Measurements from ENCODE around the gene CHPF.
A peak's percentile ranks its signal among the peaks of the same experiment; 100 is the strongest.

CHPF gene

GRCh38 chr2:219497495-219498279 lies 45.9 kb downstream of the CHPF start:
- Histone ChIP-seq H3K23ac (ENCODE audit: low read length) (peak overlapping the region; percentile 25), H3K27me3 (ENCODE audit: insufficient read depth, low read length, poor library complexity) (peaks cover 20% of the 10 kb centered on the region), H3K56ac (ENCODE audit: low read length) (peak overlapping the region; percentile 85), H2AK5ac (ENCODE audit: low read length) (no peak overlapping the region), H4K5ac (ENCODE audit: low read length) (no peak overlapping the region), H3K4me1 (ENCODE audit: control insufficient read depth, low read depth, low read length) (peaks cover 17% of the 10 kb centered on the region), H3K36me3 (ENCODE audit: control insufficient read depth, insufficient read depth, low read length) (no peaks in the 10 kb centered on the region), H3K79me2 (ENCODE audit: control insufficient read depth, insufficient read depth, low read length) (no peaks in the 10 kb centered on the region), H3K79me1 (ENCODE audit: low read length) (peaks cover 2% of the 10 kb centered on the region), H3K4ac (ENCODE audit: low read depth, low read length) (no peak overlapping the region), H2BK15ac (replicated peaks; ENCODE audit: low read depth) (no peak overlapping the region), H2BK120ac (ENCODE audit: low read depth, low read length) (no peak overlapping the region), H3K18ac (ENCODE audit: low read length) (no peak overlapping the region), H3K9ac (ENCODE audit: low read length) (peak overlapping the region; percentile 61), H2BK5ac (ENCODE audit: low read length) (no peak overlapping the region), H3K4me2 (ENCODE audit: low read length) (peak overlapping the region; percentile 56), H3K27ac (ENCODE audit: low read depth, low read length) (peak overlapping the region; percentile 25), H3K4me3 (ENCODE audit: low read length) (peak overlapping the region; percentile 16), H4K8ac (ENCODE audit: low read depth, low read length) (no peak overlapping the region)
- no CpG with 5 or more reads among the region's 59 CpGs for WGBS (ENCODE audit: extremely low coverage, insufficient coverage, low lambda C conversion rate)
- DNase-seq = no peak

DNA sequence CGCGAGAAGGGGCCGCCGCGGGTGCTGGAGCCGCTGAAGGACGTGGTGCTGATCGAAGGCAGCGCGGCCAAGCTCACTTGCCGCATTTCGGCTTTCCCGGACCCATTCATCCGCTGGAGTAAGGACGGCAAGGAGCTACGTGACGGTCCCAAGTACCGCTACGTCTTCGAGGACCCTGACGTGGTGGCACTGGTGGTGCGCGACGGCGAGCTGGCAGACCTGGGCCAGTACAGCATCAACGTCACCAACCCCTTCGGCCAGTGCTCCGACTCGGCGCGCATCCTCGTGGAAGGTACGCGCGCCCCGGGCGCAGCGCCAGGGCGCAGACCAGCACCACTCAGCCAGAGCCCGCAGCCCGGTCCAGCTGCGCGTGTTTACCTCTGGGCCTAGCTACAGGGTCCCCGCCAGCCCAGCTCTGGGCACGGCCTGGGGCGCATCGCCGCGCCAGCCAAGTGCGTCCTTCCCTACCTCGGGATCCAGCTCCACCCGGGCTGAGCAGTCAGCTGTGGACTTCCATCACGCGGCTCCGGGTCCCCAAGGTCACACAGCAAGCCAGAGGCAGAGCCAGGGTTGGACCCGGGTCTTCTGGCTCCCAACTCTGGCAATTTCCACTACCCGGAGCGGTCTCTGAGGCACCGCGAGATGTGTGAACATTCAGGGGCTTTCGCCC lies 46.6 kb downstream of the CHPF start:
- WGBS (ENCODE audit: extremely low coverage, insufficient coverage, low lambda C conversion rate) = no CpG with 5 or more reads among the region's 61 CpGs
- Histone ChIP-seq H4K8ac (ENCODE audit: low read depth, low read length) (no peak overlapping the region), H3K27ac (ENCODE audit: low read depth, low read length) (no peak overlapping the region), H4K5ac (ENCODE audit: low read length) (no peak overlapping the region), H3K4me2 (ENCODE audit: low read length) (peak overlapping the region; percentile 6), H3K18ac (ENCODE audit: low read length) (no peak overlapping the region), H3K23ac (ENCODE audit: low read length) (peak overlapping the region; percentile 29), H2BK15ac (replicated peaks; ENCODE audit: low read depth) (no peak overlapping the region), H3K56ac (ENCODE audit: low read length) (no peak overlapping the region), H3K36me3 (ENCODE audit: control insufficient read depth, insufficient read depth, low read length) (no peaks in the 10 kb centered on the region), H3K27me3 (ENCODE audit: insufficient read depth, low read length, poor library complexity) (peaks cover 20% of the 10 kb centered on the region), H2BK5ac (ENCODE audit: low read length) (no peak overlapping the region), H3K4me3 (ENCODE audit: low read length) (no peak overlapping the region), H3K79me2 (ENCODE audit: control insufficient read depth, insufficient read depth, low read length) (no peaks in the 10 kb centered on the region), H3K4me1 (ENCODE audit: control insufficient read depth, low read depth, low read length) (peaks cover 17% of the 10 kb centered on the region), H3K9ac (ENCODE audit: low read length) (peak overlapping the region; percentile 4), H3K4ac (ENCODE audit: low read depth, low read length) (no peak overlapping the region), H3K79me1 (ENCODE audit: low read length) (peaks cover 2% of the 10 kb centered on the region), H2BK120ac (ENCODE audit: low read depth, low read length) (no peak overlapping the region), H2AK5ac (ENCODE audit: low read length) (no peak overlapping the region)
- no peak for DNase-seq

DNA sequence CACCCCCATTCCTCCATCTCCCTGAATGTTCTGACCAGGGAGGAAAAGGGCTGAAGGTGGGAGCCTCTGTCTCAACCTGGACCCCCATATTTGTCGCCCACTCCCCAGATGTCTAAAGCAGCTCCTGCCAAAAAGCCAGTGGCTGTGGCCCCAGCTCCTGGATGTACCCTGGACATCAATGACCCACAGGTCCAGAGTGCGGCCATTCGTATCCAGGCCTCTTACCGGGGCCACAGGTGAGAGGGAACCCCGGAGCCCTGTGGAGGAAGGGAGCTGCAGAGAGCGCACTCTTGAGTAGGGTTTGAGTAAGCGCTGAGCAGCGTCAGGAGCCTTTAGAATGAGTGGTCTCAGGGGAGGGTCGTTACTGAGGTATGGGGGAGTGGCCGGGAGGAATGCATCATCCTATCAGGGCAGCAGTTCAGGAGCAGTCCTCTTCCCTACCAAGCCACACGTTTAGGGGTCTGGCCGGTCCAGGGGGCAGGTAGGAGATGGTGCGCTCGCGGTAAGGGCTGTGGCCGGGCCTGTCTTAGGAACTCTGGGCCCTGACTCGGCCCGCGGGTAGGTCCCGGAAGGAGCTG lies 47.3 kb downstream of the CHPF start:
- Histone ChIP-seq H3K4me1 (ENCODE audit: control insufficient read depth, low read depth, low read length) (peaks cover 17% of the 10 kb centered on the region), H2AK5ac (ENCODE audit: low read length) (no peak overlapping the region), H4K8ac (ENCODE audit: low read depth, low read length) (no peak overlapping the region), H3K4me3 (ENCODE audit: low read length) (no peak overlapping the region), H3K27ac (ENCODE audit: low read depth, low read length) (no peak overlapping the region), H3K36me3 (ENCODE audit: control insufficient read depth, insufficient read depth, low read length) (no peaks in the 10 kb centered on the region), H3K56ac (ENCODE audit: low read length) (no peak overlapping the region), H2BK120ac (ENCODE audit: low read depth, low read length) (no peak overlapping the region), H3K79me2 (ENCODE audit: control insufficient read depth, insufficient read depth, low read length) (no peaks in the 10 kb centered on the region), H2BK15ac (replicated peaks; ENCODE audit: low read depth) (no peak overlapping the region), H3K4ac (ENCODE audit: low read depth, low read length) (no peak overlapping the region), H3K23ac (ENCODE audit: low read length) (no peak overlapping the region), H3K79me1 (ENCODE audit: low read length) (peaks cover 2% of the 10 kb centered on the region), H3K4me2 (ENCODE audit: low read length) (peak overlapping the region; percentile 6), H3K18ac (ENCODE audit: low read length) (no peak overlapping the region), H3K27me3 (ENCODE audit: insufficient read depth, low read length, poor library complexity) (peaks cover 20% of the 10 kb centered on the region), H3K9ac (ENCODE audit: low read length) (no peak overlapping the region), H2BK5ac (ENCODE audit: low read length) (no peak overlapping the region), H4K5ac (ENCODE audit: low read length) (no peak overlapping the region)
- WGBS (ENCODE audit: extremely low coverage, insufficient coverage, low lambda C conversion rate) = no CpG with 5 or more reads among the region's 20 CpGs
- no peak for DNase-seq

GRCh38 chr2:219495531-219496122 lies 48.0 kb downstream of the CHPF start:
- Histone ChIP-seq H3K79me2 (ENCODE audit: control insufficient read depth, insufficient read depth, low read length) (no peaks in the 10 kb centered on the region), H4K8ac (ENCODE audit: low read depth, low read length) (no peak overlapping the region), H3K4ac (ENCODE audit: low read depth, low read length) (no peak overlapping the region), H3K36me3 (ENCODE audit: control insufficient read depth, insufficient read depth, low read length) (no peaks in the 10 kb centered on the region), H3K4me3 (ENCODE audit: low read length) (no peak overlapping the region), H3K9ac (ENCODE audit: low read length) (no peak overlapping the region), H3K4me2 (ENCODE audit: low read length) (no peak overlapping the region), H3K56ac (ENCODE audit: low read length) (no peak overlapping the region), H2BK15ac (replicated peaks; ENCODE audit: low read depth) (no peak overlapping the region), H3K27me3 (ENCODE audit: insufficient read depth, low read length, poor library complexity) (peaks cover 20% of the 10 kb centered on the region), H3K4me1 (ENCODE audit: control insufficient read depth, low read depth, low read length) (peaks cover 17% of the 10 kb centered on the region), H3K23ac (ENCODE audit: low read length) (no peak overlapping the region), H3K18ac (ENCODE audit: low read length) (no peak overlapping the region), H3K79me1 (ENCODE audit: low read length) (peaks cover 2% of the 10 kb centered on the region), H2AK5ac (ENCODE audit: low read length) (no peak overlapping the region), H2BK120ac (ENCODE audit: low read depth, low read length) (no peak overlapping the region), H3K27ac (ENCODE audit: low read depth, low read length) (no peak overlapping the region), H2BK5ac (ENCODE audit: low read length) (no peak overlapping the region), H4K5ac (ENCODE audit: low read length) (no peak overlapping the region)
- WGBS (ENCODE audit: extremely low coverage, insufficient coverage, low lambda C conversion rate) = no CpG with 5 or more reads among the region's 14 CpGs
- peak; percentile 92 for DNase-seq

DNA sequence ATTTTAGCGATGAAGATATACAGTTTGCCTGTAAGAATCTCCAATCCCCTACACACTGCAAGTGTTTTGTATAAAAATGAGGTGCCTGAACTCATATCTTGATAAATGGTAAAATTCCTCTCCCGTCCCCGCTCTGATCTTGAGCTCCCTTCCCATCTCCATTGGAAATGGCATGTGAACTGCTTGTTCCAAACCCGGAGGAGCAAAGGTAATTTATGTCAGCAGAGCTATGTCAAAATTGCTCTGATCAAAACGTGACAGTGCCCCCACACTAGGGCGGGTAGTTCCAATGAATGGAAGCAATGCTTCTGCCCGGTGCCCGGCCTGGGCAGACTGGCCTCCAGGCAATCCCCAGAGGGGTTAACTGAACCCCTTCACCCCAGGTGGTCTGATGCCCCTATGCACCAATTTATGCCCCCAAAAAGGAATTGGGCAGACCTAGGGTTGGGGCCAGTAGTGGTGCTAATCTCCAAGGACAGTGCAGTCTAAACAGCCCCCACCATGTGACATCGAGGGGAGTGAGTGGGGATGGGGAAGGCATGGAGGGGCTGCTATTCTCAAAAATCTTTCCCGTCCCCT lies 48.6 kb downstream of the CHPF start:
- Histone ChIP-seq H3K18ac (ENCODE audit: low read length) (no peak overlapping the region), H3K4me2 (ENCODE audit: low read length) (no peak overlapping the region), H3K23ac (ENCODE audit: low read length) (no peak overlapping the region), H3K4me1 (ENCODE audit: control insufficient read depth, low read depth, low read length) (peaks cover 11% of the 10 kb centered on the region), H3K79me2 (ENCODE audit: control insufficient read depth, insufficient read depth, low read length) (no peaks in the 10 kb centered on the region), H2BK5ac (ENCODE audit: low read length) (no peak overlapping the region), H3K4ac (ENCODE audit: low read depth, low read length) (no peak overlapping the region), H4K8ac (ENCODE audit: low read depth, low read length) (no peak overlapping the region), H3K56ac (ENCODE audit: low read length) (no peak overlapping the region), H3K79me1 (ENCODE audit: low read length) (peaks cover 2% of the 10 kb centered on the region), H3K4me3 (ENCODE audit: low read length) (no peak overlapping the region), H2AK5ac (ENCODE audit: low read length) (no peak overlapping the region), H2BK15ac (replicated peaks; ENCODE audit: low read depth) (no peak overlapping the region), H3K9ac (ENCODE audit: low read length) (no peak overlapping the region), H3K27me3 (ENCODE audit: insufficient read depth, low read length, poor library complexity) (peaks cover 20% of the 10 kb centered on the region), H2BK120ac (ENCODE audit: low read depth, low read length) (no peak overlapping the region), H3K27ac (ENCODE audit: low read depth, low read length) (no peak overlapping the region), H4K5ac (ENCODE audit: low read length) (no peak overlapping the region), H3K36me3 (ENCODE audit: control insufficient read depth, insufficient read depth, low read length) (no peaks in the 10 kb centered on the region)
- no peak for DNase-seq
- WGBS (ENCODE audit: extremely low coverage, insufficient coverage, low lambda C conversion rate) = no CpG with 5 or more reads among the region's 10 CpGs
